Transverse colon (tissue), 4 donors: ENCODE measurements around the gene TUB. TPM values are rescaled to one million over a fixed set of nuclear protein-coding genes. Genes with fewer than 3 reads are reported as not detected.

Experiments
- DNase-seq: peaks from one replicate; pipeline ENCODE4 v3.0.0-alpha.2; 2019
- H3K27ac ChIP-seq, 4 donors: fragments of 200-600 bp; sonication (generic); 2 replicates each; pipeline ENCODE4 v1.5.1; 2016 to 2018; ENCODE audit warnings: inconsistent platforms in 4 of 4
- H3K27me3 ChIP-seq: fragments of 200-600 bp; sonication (generic); 2 replicates; pipeline ENCODE4 v1.5.1; 2017; ENCODE audit warnings: inconsistent platforms
- H3K36me3 ChIP-seq, 4 donors: fragments of 200-600 bp; sonication (generic); 2 replicates each; pipeline ENCODE4 v1.5.1; 2017 to 2019; ENCODE audit warnings: inconsistent platforms in 4 of 4
- H3K4me1 ChIP-seq, 4 donors: fragments of 200-600 bp; sonication (generic); 2 replicates each; pipeline ENCODE4 v1.5.1; 2017 to 2020; ENCODE audit warnings: inconsistent platforms in 4 of 4
- H3K4me3 ChIP-seq, 4 donors: fragments of 200-600 bp; sonication (generic); 1 replicate in 1 of 4; 2 replicates in 3 of 4; pipeline versions ENCODE4 v1.5.1 to v1.6.1; 2017 to 2019; ENCODE audit warnings: inconsistent platforms in 4 of 4
- H3K9me3 ChIP-seq, 2 donors: fragments of 200-600 bp; sonication (generic); 2 replicates each; pipeline ENCODE4 v1.5.1; 2017 to 2019; ENCODE audit warnings: inconsistent platforms in 2 of 2
- CTCF ChIP-seq, 5 experiments: fragments of 200-600 bp in 3 of 5; fragments of 450-650 bp in 2 of 5; sonication (generic) in 3 of 5; IDR thresholded peaks; 1 replicate in 2 of 5; 2 replicates in 3 of 5; pipeline ENCODE4 v1.5.1; 2016 to 2017; ENCODE audit warnings: antibody characterized with exemption in 5 of 5, inconsistent platforms in 3 of 5, mild to moderate bottlenecking in 2 of 5, moderate library complexity in 1 of 5
- EP300 ChIP-seq: sonication (generic); formaldehyde crosslinking; IDR thresholded peaks from one replicate; pipeline ENCODE4 v1.6.1; 2017; ENCODE audit warnings: antibody characterized with exemption, low read depth
- POLR2A ChIP-seq: fragments of 450-650 bp; IDR thresholded peaks from one replicate; pipeline ENCODE4 v1.6.1; 2016; ENCODE audit warnings: antibody characterized with exemption, mild to moderate bottlenecking, moderate library complexity
- POLR2AphosphoS5 ChIP-seq, 3 donors: sonication (generic); formaldehyde crosslinking; IDR thresholded peaks; one replicate each; pipeline ENCODE4 v1.6.1; 2016; ENCODE audit warnings: antibody characterized with exemption in 3 of 3
- WGBS, 2 donors: methylation state at CpG; one replicate each; pipeline ENCODE4 v1.1.5; 2018; ENCODE audit warnings: low coverage in 1 of 2; 5-methylcytosine and 5-hydroxymethylcytosine counted together
- in situ Hi-C, 4 donors: fragments of 200-750 bp; cut with MboI; loops; one replicate each; pipeline versions ENCODE4 v1.15.0 to v1.15.1; 2017; ENCODE audit warnings: low sequenced_read_pairs in 3 of 4, low pct_ligation_motif_present in 1 of 4, low pct_unique_long_range_greater_than_20kb in 1 of 4
- intact Hi-C: fragments of 100-400 bp; cut with DNase I; formaldehyde crosslinking; loops from one replicate; pipeline ENCODE4 v1.15.1; 2023; ENCODE audit warnings: low total_unique reads
- total RNA-seq, 4 donors: library from RNA; depleted of rRNA; stranded (reverse); fragments of >200 nt; gene quantifications; one replicate each; pipeline ENCODE4 v1.1.0, GENCODE V29; 2016

Gene TUB
- total RNA-seq, 4 donors from 2014 or later: 1.00 to 7.1 (median 2.6) TPM

GRCh38 chr11:8060146-8060719 is 20.8 kb upstream of the TUB start:
- H3K4me1 ChIP-seq: peaks cover 0 to 21% (median 6%) of the 10 kb centered on the region in 4 donors
- no peak overlapping the region for H3K27ac ChIP-seq
- H3K9me3 ChIP-seq: no peaks in the 10 kb centered on the region
- in situ Hi-C loops (no loop called here), intact Hi-C loops (no loop called here)
- no peak overlapping the region for H3K4me3 ChIP-seq
- no peaks in the 10 kb centered on the region for H3K27me3 ChIP-seq
- H3K36me3 ChIP-seq: no peaks in the 10 kb centered on the region
- TF ChIP-seq CTCF (IDR thresholded peaks at IDR 0.05) (no peak), POLR2A (no peak), POLR2AphosphoS5 (IDR thresholded peaks at IDR 0.05) (no peak), EP300 (no peak)
- no peak for DNase-seq
- 77% methylated on average over 3 of the region's 3 CpGs; no CpG with 5 or more reads in 1 of the 2 donors for WGBS, 2 donors

GRCh38 chr11:8060801-8061554 is 20.0 kb upstream of the TUB start:
- Histone ChIP-seq H3K27me3 (no peaks in the 10 kb centered on the region), H3K4me3 (no peak overlapping the region), H3K4me1 (peaks cover 0 to 21% (median 6%) of the 10 kb centered on the region in 4 donors), H3K36me3 (no peaks in the 10 kb centered on the region), H3K9me3 (no peaks in the 10 kb centered on the region), H3K27ac (no peak overlapping the region)
- TF ChIP-seq POLR2AphosphoS5 (IDR thresholded peaks at IDR 0.05): no peak
- TF ChIP-seq CTCF (IDR thresholded peaks at IDR 0.05): no peak
- no peak for TF ChIP-seq POLR2A
- TF ChIP-seq EP300: no peak
- no peak for DNase-seq
- in situ Hi-C loops (no loop called here), intact Hi-C loops (no loop called here)
- WGBS, 2 donors: 79% methylated on average over 12 of the region's 12 CpGs; no CpG with 5 or more reads in 1 of the 2 donors

GRCh38 chr11:8061555-8062428 is 19.2 kb upstream of the TUB start:
- peaks cover 0 to 21% (median 5%) of the 10 kb centered on the region in 4 donors for H3K4me1 ChIP-seq
- in situ Hi-C loops: no loop called here
- no peak overlapping the region for H3K4me3 ChIP-seq
- TF ChIP-seq POLR2AphosphoS5 (IDR thresholded peaks at IDR 0.05) (no peak), CTCF (IDR thresholded peaks at IDR 0.05) (no peak), POLR2A (no peak), EP300 (no peak)
- H3K36me3 ChIP-seq: no peaks in the 10 kb centered on the region
- H3K27ac ChIP-seq: peak overlapping the region in 1 of 4 donors; percentile 68
- WGBS, 2 donors: 91% methylated on average over 20 of the region's 22 CpGs; no CpG with 5 or more reads in 1 of the 2 donors
- no peak for DNase-seq
- no peaks in the 10 kb centered on the region for H3K9me3 ChIP-seq
- no peaks in the 10 kb centered on the region for H3K27me3 ChIP-seq
- intact Hi-C loops: no loop called here

GRCh38 chr11:8062781-8063257 is 18.2 kb upstream of the TUB start:
- DNase-seq: no peak
- Histone ChIP-seq H3K36me3 (no peaks in the 10 kb centered on the region), H3K27me3 (no peaks in the 10 kb centered on the region), H3K4me3 (no peak overlapping the region), H3K27ac (peak overlapping the region; percentile 30 to 68 (median 59)), H3K4me1 (peaks cover 0 to 15% (median 4%) of the 10 kb centered on the region in 4 donors), H3K9me3 (no peaks in the 10 kb centered on the region)
- in situ Hi-C loops: no loop called here
- intact Hi-C loops: no loop called here
- TF ChIP-seq POLR2A (no peak), CTCF (IDR thresholded peaks at IDR 0.05) (no peak), EP300 (no peak), POLR2AphosphoS5 (IDR thresholded peaks at IDR 0.05) (no peak)
- 70 to 75% methylated on average over 1 to 13 of the region's 13 CpGs for WGBS, 2 donors
